ENCODE results near the gene RCC1.
"Not testable (repeated sequence)": the region's sequence is repeated elsewhere in the genome, so short reads cannot be mapped to it uniquely, and the experiment has no call there.

The RCC1 gene

GRCh38 chr1:28551381-28551780 is 45.5 kb downstream of the RCC1 start:
- FAIRE-seq: no peak

- peak; percentile 69 for FAIRE-seq
Observed at GRCh38 chr1:28552758-28553663, 47.2 kb downstream of the RCC1 start, which contains the start of gene TRNAU1AP. TRNAU1AP (plus strand) TSS chr1:28553085; CDS start chr1:28553111, 26 bp downstream.

DNA sequence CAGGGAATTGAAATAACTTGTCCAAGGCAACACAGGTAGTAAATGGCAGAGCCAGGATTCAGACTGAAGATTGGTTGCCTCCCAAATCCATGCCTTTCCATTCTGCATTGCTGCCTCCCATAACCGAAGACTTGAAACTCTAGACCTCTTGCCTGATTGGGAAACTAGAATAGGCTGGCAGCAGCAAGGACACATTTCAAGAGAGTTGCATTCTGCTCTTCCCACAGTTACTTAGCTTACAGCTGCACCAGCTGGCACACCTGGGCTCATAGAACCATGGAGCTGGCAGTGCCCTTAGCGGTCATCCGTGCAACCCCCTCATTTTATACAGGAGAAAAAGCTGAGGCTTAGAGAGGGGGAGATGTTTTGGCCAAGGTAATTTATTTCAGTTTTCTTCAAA is 55.0 kb downstream of the RCC1 start:
- FAIRE-seq: no peak

DNA sequence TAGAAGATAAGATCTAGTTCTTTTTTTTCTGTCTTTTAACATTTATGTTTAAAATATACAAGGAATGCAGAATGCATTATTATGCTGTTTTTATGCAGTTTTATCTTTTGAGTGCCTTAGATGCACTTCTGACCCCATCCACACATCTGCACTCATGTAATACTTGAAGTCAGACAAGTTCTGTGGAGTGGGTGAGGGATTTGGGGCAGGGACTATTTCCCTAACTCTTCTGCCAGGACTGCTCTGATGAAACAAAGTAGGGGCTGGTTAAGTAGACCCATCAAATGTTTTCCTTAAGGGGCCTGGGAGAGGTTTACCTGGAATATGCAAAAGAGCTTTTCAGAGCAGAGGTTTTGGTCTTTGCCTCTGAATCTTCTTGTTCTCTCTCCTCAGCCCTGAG is 58.5 kb downstream of the RCC1 start:
- no peak for FAIRE-seq

GRCh38 chr1:28565040-28565439 is 59.2 kb downstream of the RCC1 start:
- FAIRE-seq: no peak

GRCh38 chr1:28565726-28566125 is 59.9 kb downstream of the RCC1 start:
- no peak for FAIRE-seq

DNA sequence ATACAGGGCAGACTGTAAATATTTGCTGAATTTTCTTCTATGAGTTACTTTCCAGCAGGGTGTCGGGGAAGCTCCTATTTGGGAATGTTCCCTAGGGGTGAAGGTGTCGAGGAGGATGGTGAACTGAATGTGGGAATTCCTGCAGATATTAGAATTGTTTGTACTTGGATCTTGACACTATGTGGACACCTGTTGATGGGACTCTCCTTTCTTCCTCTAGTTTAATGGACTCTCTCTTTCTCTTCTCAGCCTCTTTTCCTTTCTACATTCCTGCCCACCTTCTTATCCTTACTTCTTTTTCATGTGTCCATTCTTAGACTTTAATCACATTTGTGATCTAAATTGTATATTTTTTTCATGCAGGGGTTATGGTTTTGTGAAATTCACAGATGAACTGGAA is 61.1 kb downstream of the RCC1 start:
- no peak for FAIRE-seq

GRCh38 chr1:28571911-28572310 is 66.1 kb downstream of the RCC1 start:
- no peak for FAIRE-seq

GRCh38 chr1:28572891-28573290 is 67.0 kb downstream of the RCC1 start:
- FAIRE-seq: not testable (repeated sequence)

DNA sequence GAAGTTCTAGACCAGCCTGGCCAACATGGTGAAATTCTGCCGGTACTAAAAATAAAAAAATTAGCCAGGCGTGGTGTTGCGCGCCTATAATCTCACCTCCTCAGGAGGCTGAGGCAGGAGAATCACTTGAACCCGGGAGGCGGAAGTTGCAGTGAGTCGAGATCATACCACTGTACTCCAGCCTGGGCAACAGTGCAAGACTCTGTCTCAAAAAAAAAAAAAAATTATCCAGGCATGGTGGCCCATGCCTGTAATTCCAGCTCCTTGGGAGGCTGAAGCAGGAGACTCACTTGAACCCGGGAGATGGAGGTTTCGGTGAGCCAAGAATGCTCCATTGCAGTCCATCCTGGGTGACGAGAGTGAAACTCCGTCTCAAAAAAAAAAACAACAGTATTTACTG is 67.7 kb downstream of the RCC1 start:
- FAIRE-seq: no peak

GRCh38 chr1:28577052-28577678 is 71.3 kb downstream of the RCC1 start:
- FAIRE-seq: no peak

GRCh38 chr1:28577738-28578536 is 72.1 kb downstream of the RCC1 start:
- no peak for FAIRE-seq

DNA sequence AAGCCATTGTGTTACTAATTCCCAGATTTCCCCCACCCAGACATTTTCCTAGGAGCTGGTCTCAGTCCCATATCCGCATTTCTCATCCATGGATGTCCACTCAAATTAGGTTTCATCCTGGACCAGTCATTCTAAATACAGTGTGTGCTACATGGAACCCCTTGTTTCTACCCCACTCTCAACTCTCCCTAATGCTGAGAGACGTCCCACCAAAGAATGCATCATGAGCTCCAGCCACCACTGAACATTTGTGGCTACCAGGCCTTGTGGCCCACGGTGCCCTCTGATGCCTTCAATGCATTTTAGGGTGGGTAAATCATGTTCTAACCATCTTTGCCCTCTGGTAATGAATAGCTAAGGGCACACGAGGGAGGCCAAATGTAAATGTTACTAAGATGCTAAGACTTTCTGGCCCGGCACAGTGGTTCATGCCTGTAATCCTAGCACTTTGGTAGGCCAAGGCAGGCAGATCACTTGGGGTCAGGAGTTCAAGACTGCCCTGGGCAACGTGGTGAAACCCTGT is 72.9 kb downstream of the RCC1 start:
- FAIRE-seq: no peak

DNA sequence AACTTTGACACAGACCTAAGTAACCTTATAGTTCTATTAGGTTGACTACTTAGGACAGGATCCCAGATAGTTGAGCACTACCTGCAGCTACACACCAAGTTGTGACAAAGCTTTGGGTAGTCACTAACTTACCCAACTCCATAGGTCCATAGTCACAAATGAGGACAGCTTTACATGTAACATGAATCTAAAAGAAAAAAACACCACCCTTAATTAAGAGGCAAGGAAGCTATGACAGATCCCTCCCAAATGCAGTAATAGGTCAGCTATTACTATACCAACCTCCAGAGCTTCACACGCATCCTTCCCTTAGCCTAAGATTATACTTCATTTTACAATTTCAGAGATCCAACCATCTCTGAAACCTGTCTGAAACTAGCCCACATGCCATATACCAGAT is 73.6 kb downstream of the RCC1 start:
- no peak for FAIRE-seq

- FAIRE-seq: no peak
Observed at GRCh38 chr1:28580722-28581530, 75.1 kb downstream of the RCC1 start.

DNA sequence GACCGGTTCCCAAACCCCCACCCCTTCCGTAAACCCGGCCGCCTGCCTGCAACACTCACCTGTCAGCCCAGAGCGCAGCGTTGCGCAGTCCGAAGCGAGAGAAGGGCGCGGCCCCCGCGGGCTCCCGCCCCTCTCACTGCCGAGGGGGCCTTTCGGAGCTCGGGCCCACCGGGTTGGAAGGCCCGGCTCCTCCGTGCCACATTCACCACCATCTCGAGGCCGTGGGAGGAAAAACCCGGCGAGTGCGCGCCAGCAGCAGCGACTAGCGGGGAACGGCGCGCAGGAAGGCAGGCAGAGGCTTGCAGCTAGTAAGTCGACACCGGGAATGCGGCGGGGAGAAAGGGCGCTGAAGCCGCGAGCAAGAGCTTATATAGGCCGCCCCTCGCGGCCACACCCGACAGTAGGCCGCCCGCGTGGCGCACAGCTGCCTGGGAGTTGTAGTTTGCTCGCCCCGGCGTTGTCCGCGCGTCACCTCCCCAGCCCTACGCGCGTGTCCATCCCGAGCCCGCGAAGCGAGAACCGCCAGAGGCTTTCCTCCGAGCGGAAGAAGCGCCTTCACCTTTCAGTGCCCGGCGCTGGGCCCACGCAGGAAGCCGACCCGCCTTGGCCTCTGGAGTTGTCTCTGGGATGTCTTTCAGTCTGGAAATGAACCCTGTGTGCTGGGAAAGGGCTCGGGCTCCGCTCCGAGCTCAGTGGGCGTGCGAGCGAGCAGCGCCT is 75.8 kb downstream of the RCC1 start:
- FAIRE-seq: no peak

GRCh38 chr1:28582248-28582615 is 76.4 kb downstream of the RCC1 start:
- FAIRE-seq: no peak

DNA sequence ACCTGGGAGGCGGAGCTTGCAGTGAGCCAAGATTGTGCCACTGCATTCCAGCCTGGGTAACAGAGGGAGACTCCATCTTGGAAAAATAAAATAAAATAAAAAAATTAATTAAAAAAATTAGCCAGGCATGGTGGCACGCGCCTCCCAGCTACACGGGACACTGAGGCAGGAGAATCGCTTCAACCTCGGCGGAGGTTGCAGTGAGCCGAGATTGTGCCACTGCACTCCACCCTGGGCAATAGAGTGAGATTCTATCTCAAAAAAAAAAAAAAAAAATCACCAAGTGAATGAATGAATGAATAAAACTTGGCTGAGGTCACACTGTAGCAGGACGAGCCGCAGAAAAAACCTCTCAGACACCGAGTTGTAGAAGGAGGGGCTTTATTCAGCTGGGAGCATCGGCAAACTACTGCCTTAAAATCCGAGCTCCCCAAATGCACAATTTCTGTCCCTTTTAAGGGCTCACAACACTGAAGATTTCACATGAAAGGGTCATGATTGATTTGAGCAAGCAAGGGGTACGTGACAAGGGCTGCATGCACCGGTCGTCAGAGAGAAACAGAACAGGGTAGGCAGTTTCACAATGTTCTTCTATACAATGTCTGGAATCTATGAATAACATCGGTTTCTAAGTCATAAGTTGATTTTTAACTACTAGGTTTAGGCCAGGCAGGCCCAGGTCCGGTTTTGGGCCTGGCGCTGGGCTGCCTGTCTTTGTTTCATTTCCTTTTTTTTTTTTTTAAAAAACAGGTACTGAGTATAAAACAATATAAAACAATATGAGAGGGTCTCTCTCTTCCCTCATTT is 80.9 kb downstream of the RCC1 start:
- not testable (repeated sequence) for FAIRE-seq
